RCC 7860 (cell line): ENCODE data around the gene WNT9A.

Source experiments
- DNase-seq: peaks from one replicate; pipeline ENCODE4 v3.0.0-alpha.2; 2015; ENCODE audit warnings: low spot score
- FAIRE-seq: peaks from 2 replicates; lab custom pipeline; 2012; peaks lifted over from hg19 to GRCh38; lab: Jason Lieb, UNC

The WNT9A gene

GRCh38 chr1:227954163-227954850 is 6.6 kb upstream of the WNT9A start:
- no peak for DNase-seq
- FAIRE-seq: no peak

- DNase-seq: no peak
- FAIRE-seq: no peak
Measured at GRCh38 chr1:227953022-227953412, 5.3 kb upstream of the WNT9A start.

- no peak for FAIRE-seq
Measured at GRCh38 chr1:227952374-227953021, 4.8 kb upstream of the WNT9A start.

GRCh38 chr1:227951624-227952373 is 4.1 kb upstream of the WNT9A start:
- FAIRE-seq (no peak), DNase-seq (no peak)

More at GRCh38 chr1:227952374-227953021, 4.8 kb upstream of the WNT9A start:
- DNase-seq: no peak

- FAIRE-seq (no peak), DNase-seq (no peak)
Measured at GRCh38 chr1:227950735-227951346, 3.1 kb upstream of the WNT9A start.

- FAIRE-seq (no peak), DNase-seq (no peak)
Measured at GRCh38 chr1:227949954-227950734, 2.4 kb upstream of the WNT9A start.

- FAIRE-seq (no peak), DNase-seq (no peak)
Measured at GRCh38 chr1:227949341-227949921, 1.7 kb upstream of the WNT9A start.

GRCh38 chr1:227948493-227949260 is 945 bp upstream of the WNT9A start:
- no peak for FAIRE-seq
- DNase-seq: no peak

- FAIRE-seq (no peak), DNase-seq (no peak)
Measured at GRCh38 chr1:227947386-227947675, 401 bp downstream of the WNT9A start.

- FAIRE-seq: no peak
- DNase-seq: no peak
Measured at GRCh38 chr1:227946624-227947385, 927 bp downstream of the WNT9A start.

- no peak for FAIRE-seq
- DNase-seq: peak; percentile 31
Measured at GRCh38 chr1:227945891-227946623, 1.7 kb downstream of the WNT9A start.

- no peak for FAIRE-seq
- DNase-seq: no peak
Measured at GRCh38 chr1:227944931-227945890, 2.5 kb downstream of the WNT9A start.

GRCh38 chr1:227944090-227944930 is 3.4 kb downstream of the WNT9A start:
- DNase-seq (no peak), FAIRE-seq (no peak)

GRCh38 chr1:227943381-227944089 is 4.2 kb downstream of the WNT9A start:
- no peak for DNase-seq
- FAIRE-seq: no peak

- DNase-seq: no peak
- no peak for FAIRE-seq
Measured at GRCh38 chr1:227942716-227943261, 4.9 kb downstream of the WNT9A start.
